HEK293 (cell line): ENCODE results near the gene TRMT1L.

Experiments used
- CTCF ChIA-PET: fragments of 350-600 bp; formaldehyde crosslinking; extraction: SDS; loops from one replicate; lab custom pipeline; 2021; ENCODE audit warnings: antibody characterized with exemption; lab: Yijun Ruan, JAX
- POLR2A ChIA-PET: fragments of 300-600 bp; formaldehyde crosslinking; extraction: SDS; loops from one replicate; lab custom pipeline; 2020; ENCODE audit warnings: antibody characterized with exemption, inconsistent platforms; lab: Yijun Ruan, JAX
- H3K27ac ChIP-seq: fragments of 200-500 bp; sonication (Bioruptor generic); 2 replicates; pipeline ENCODE4 v1.5.1; 2014; ENCODE audit warnings: low read depth, low read length, control low read depth, inconsistent platforms; ENCODE audit errors: extremely low read depth
- H3K36me3 ChIP-seq, 2 experiments: fragments of 200-500 bp in 1 of 2; sonication (Bioruptor generic) in 1 of 2; 1 replicate in 1 of 2; 2 replicates in 1 of 2; pipeline ENCODE4 v1.5.1; 2014 to 2017; ENCODE audit warnings: inconsistent platforms in 2 of 2, low read length in 2 of 2; ENCODE audit not compliant: control insufficient read depth in 2 of 2, insufficient read depth in 1 of 2
- H3K4me1 ChIP-seq: fragments of 200-500 bp; sonication (Bioruptor generic); 2 replicates; pipeline ENCODE4 v1.5.1; 2014; ENCODE audit warnings: mild to moderate bottlenecking, low read length, inconsistent platforms; ENCODE audit not compliant: control insufficient read depth, insufficient read depth
- H3K4me3 ChIP-seq: 2 replicates; pipeline ENCODE4 v1.5.1; 2011; ENCODE audit warnings: low read depth, mild to moderate bottlenecking, control low read depth, low read length, moderate library complexity
- H3K9me3 ChIP-seq: fragments of 200-500 bp; sonication (Bioruptor generic); 2 replicates; pipeline ENCODE4 v1.5.1; 2014; ENCODE audit warnings: low read depth, low read length, inconsistent platforms; ENCODE audit not compliant: control insufficient read depth, insufficient read depth
- FEZF1 ChIP-seq: fragments of 450-650 bp; formaldehyde crosslinking; IDR thresholded peaks from 2 replicates; pipeline ENCODE4 v1.5.1; 2016; ENCODE audit warnings: missing biosample characterization, missing genetic modification characterization
- GLIS1 ChIP-seq: fragments of 450-650 bp; formaldehyde crosslinking; IDR thresholded peaks from 2 replicates; pipeline ENCODE4 v1.5.1; 2016; ENCODE audit warnings: missing biosample characterization, missing genetic modification characterization
- MYNN ChIP-seq: fragments of 450-650 bp; formaldehyde crosslinking; IDR thresholded peaks from 2 replicates; pipeline ENCODE4 v1.5.1; 2016; ENCODE audit warnings: missing biosample characterization, missing genetic modification characterization, borderline replicate concordance
- PRDM1 ChIP-seq: fragments of 450-650 bp; formaldehyde crosslinking; IDR thresholded peaks from 2 replicates; pipeline ENCODE4; 2016; ENCODE audit warnings: missing biosample characterization, missing genetic modification characterization
- RBAK ChIP-seq: fragments of 450-650 bp; formaldehyde crosslinking; IDR thresholded peaks from 2 replicates; pipeline ENCODE4 v1.5.1; 2016; ENCODE audit warnings: missing biosample characterization, missing genetic modification characterization
- YY1 ChIP-seq: fragments of 450-650 bp; formaldehyde crosslinking; IDR thresholded peaks from 2 replicates; pipeline ENCODE4 v1.5.1; 2018; ENCODE audit warnings: missing biosample characterization, missing genetic modification characterization
- ZBTB8A ChIP-seq: fragments of 450-650 bp; formaldehyde crosslinking; IDR thresholded peaks from 2 replicates; pipeline ENCODE4 v1.5.1; 2016; ENCODE audit warnings: missing biosample characterization, missing genetic modification characterization
- ZEB2 ChIP-seq: fragments of 450-650 bp; formaldehyde crosslinking; IDR thresholded peaks from 2 replicates; pipeline ENCODE4 v1.5.1; 2016; ENCODE audit warnings: missing biosample characterization, missing genetic modification characterization
- ZFP37 ChIP-seq: fragments of 450-650 bp; formaldehyde crosslinking; IDR thresholded peaks from 2 replicates; pipeline ENCODE4 v1.5.1; 2016; ENCODE audit warnings: missing biosample characterization, missing genetic modification characterization
- ZNF223 ChIP-seq: fragments of 450-650 bp; formaldehyde crosslinking; IDR thresholded peaks from 2 replicates; pipeline ENCODE4 v1.5.1; 2016; ENCODE audit warnings: missing biosample characterization, missing genetic modification characterization
- ZNF24 ChIP-seq: fragments of 450-650 bp; formaldehyde crosslinking; IDR thresholded peaks from 2 replicates; pipeline ENCODE4 v1.5.1; 2016; ENCODE audit warnings: missing biosample characterization, missing genetic modification characterization
- ZNF426 ChIP-seq: fragments of 450-650 bp; formaldehyde crosslinking; IDR thresholded peaks from 2 replicates; pipeline ENCODE4 v1.5.1; 2017; ENCODE audit warnings: missing biosample characterization, missing genetic modification characterization, mild to moderate bottlenecking, inconsistent platforms, moderate library complexity
- ZNF571 ChIP-seq: fragments of 450-650 bp; formaldehyde crosslinking; IDR thresholded peaks from 2 replicates; pipeline ENCODE4 v1.5.0; 2017; ENCODE audit warnings: missing biosample characterization, missing genetic modification characterization
- ZNF654 ChIP-seq: fragments of 450-650 bp; formaldehyde crosslinking; IDR thresholded peaks from 2 replicates; pipeline ENCODE4 v1.5.1; 2016; ENCODE audit warnings: low read depth, missing biosample characterization, missing genetic modification characterization
- ZNF776 ChIP-seq: fragments of 450-650 bp; formaldehyde crosslinking; IDR thresholded peaks from 2 replicates; pipeline ENCODE4 v1.5.0; 2017; ENCODE audit warnings: missing biosample characterization, missing genetic modification characterization, borderline replicate concordance
- ZNF843 ChIP-seq: fragments of 450-650 bp; formaldehyde crosslinking; IDR thresholded peaks from 2 replicates; pipeline ENCODE4 v1.5.1; 2016; ENCODE audit warnings: missing biosample characterization, missing genetic modification characterization
- ZXDB ChIP-seq: fragments of 450-650 bp; formaldehyde crosslinking; IDR thresholded peaks from 2 replicates; pipeline ENCODE4 v1.5.1; 2016; ENCODE audit warnings: missing biosample characterization, missing genetic modification characterization
- TF ChIP-seq, protein P1 (sequence below): fragments of 450-650 bp; formaldehyde crosslinking; IDR thresholded peaks from 2 replicates; pipeline ENCODE4 v1.5.1; 2016; ENCODE audit warnings: missing biosample characterization, missing genetic modification characterization
- TF ChIP-seq, protein P2 (sequence below): fragments of 450-650 bp; formaldehyde crosslinking; IDR thresholded peaks from 2 replicates; pipeline ENCODE4 v1.5.1; 2016; ENCODE audit warnings: missing biosample characterization, missing genetic modification characterization, low read depth
- TF ChIP-seq, protein P3 (sequence below): fragments of 450-650 bp; formaldehyde crosslinking; IDR thresholded peaks from 2 replicates; pipeline ENCODE4 v1.5.1; 2016; ENCODE audit warnings: missing biosample characterization, missing genetic modification characterization
- TF ChIP-seq, protein P4 (sequence below): fragments of 450-650 bp; formaldehyde crosslinking; IDR thresholded peaks from 2 replicates; pipeline ENCODE4 v1.5.1; 2016; ENCODE audit warnings: missing biosample characterization, missing genetic modification characterization, borderline replicate concordance

TRMT1L gene

DNA sequence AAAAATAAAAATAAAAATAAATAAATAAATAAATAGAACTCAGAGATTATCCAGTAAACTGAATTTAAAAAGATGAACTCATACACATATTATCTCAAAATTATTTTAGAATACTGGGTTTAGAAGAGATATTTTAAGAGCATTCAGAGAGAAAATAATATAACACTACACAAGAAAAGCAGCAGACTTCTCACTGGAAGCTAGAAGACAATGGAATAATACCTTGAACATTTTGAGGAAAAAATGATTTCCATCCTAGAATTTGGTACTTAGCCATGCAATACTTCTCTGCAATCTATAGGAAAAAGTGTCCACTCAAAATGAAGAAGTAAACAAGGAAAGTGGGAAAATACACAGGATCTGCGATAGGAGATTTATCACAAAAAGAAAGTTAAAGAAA is 24.2 kb downstream of the TRMT1L start:
- POLR2A ChIA-PET: no interaction called here
- no peaks in the 10 kb centered on the region for H3K9me3 ChIP-seq
- no peak for TF ChIP-seq ZEB2
- no peak for TF ChIP-seq ZNF571
- TF ChIP-seq ZFP37 (tag by site-specific recombination): no peak
- TF ChIP-seq, protein P1, sequence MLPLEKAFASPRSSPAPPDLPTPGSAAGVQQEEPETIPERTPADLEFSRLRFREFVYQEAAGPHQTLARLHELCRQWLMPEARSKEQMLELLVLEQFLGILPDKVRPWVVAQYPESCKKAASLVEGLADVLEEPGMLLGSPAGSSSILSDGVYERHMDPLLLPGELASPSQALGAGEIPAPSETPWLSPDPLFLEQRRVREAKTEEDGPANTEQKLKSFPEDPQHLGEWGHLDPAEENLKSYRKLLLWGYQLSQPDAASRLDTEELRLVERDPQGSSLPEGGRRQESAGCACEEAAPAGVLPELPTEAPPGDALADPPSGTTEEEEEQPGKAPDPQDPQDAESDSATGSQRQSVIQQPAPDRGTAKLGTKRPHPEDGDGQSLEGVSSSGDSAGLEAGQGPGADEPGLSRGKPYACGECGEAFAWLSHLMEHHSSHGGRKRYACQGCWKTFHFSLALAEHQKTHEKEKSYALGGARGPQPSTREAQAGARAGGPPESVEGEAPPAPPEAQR: no peak
- no peak for TF ChIP-seq RBAK (tag by site-specific recombination)
- TF ChIP-seq, all 188 proteins: peak for 0
- CTCF ChIA-PET: no interaction called here
- no peak overlapping the region for H3K27ac ChIP-seq
- no peaks in the 10 kb centered on the region for H3K4me1 ChIP-seq
- H3K4me3 ChIP-seq: no peak overlapping the region
- peaks cover 26 to 64% of the 10 kb centered on the region in 2 experiments for H3K36me3 ChIP-seq

DNA sequence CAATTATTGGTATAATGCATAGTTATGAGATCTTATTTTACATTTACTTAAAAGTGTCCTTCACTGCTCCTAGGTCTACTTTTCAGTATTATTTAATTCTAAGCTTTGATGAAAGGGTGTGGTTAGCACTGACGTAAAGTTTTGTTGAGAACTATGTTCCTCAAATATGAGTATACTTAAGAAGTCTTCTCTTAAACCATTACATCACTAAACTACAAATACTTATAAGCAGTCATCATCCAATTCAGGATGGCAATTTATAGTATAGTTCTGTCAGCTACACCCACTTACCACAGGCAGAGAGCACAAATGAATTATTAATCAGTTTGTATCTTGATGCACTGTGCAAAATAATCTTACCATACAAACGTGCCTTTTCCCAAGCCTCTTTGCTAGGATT is 27.0 kb downstream of the TRMT1L start:
- H3K9me3 ChIP-seq: no peaks in the 10 kb centered on the region
- ChIA-PET CTCF (interaction anchor here (0.6 kb wide), 1 partner anchor 127 kb away, joined by 3 read pairs; no protein-coding TSS in a partner anchor), POLR2A (no interaction called here)
- no peak overlapping the region for H3K4me3 ChIP-seq
- H3K27ac ChIP-seq: no peak overlapping the region
- no peaks in the 10 kb centered on the region for H3K4me1 ChIP-seq
- H3K36me3 ChIP-seq: peaks cover 47 to 67% of the 10 kb centered on the region in 2 experiments
- TF ChIP-seq YY1 (no peak), MYNN (no peak), ZNF223 (tag by site-specific recombination) (no peak)
- TF ChIP-seq, protein P2, sequence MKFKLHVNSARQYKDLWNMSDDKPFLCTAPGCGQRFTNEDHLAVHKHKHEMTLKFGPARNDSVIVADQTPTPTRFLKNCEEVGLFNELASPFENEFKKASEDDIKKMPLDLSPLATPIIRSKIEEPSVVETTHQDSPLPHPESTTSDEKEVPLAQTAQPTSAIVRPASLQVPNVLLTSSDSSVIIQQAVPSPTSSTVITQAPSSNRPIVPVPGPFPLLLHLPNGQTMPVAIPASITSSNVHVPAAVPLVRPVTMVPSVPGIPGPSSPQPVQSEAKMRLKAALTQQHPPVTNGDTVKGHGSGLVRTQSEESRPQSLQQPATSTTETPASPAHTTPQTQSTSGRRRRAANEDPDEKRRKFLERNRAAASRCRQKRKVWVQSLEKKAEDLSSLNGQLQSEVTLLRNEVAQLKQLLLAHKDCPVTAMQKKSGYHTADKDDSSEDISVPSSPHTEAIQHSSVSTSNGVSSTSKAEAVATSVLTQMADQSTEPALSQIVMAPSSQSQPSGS (tag by site-specific recombination): peak; percentile 35; the same call in 1 of the 2 replicates

DNA sequence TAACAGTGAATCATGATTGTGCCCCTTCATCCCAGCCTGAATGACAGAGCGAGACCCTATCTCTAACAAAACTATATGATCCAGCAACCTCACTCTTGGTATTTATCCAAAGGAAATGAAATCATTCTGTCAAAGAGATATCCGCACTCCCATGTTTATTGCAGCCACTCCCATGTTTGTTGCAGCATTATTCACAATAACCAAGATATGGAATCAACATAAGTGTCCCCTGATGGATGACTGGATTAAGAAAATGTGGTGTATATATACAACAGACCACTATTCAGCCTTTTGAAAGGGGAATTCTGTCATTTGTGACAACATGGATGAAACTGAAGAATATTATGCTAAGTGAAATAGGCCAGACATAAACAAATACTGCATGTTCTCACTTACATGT is 44.4 kb downstream of the TRMT1L start:
- Histone ChIP-seq H3K4me3 (no peak overlapping the region), H3K36me3 (peaks cover 0 to 2% of the 10 kb centered on the region in 2 experiments; a peak in 1 of 3 replicates), H3K27ac (no peak overlapping the region), H3K9me3 (no peaks in the 10 kb centered on the region), H3K4me1 (no peaks in the 10 kb centered on the region)
- ChIA-PET POLR2A (no interaction called here), CTCF (no interaction called here)
- TF ChIP-seq ZNF843 (tag by site-specific recombination): no peak
- no peak for TF ChIP-seq ZNF776
- no peak for TF ChIP-seq GLIS1 (tag by site-specific recombination)
- TF ChIP-seq ZNF654 (tag by site-specific recombination): no peak
- no peak for TF ChIP-seq PRDM1
- no peak for TF ChIP-seq ZNF24 (tag by site-specific recombination)
- TF ChIP-seq, protein P3, sequence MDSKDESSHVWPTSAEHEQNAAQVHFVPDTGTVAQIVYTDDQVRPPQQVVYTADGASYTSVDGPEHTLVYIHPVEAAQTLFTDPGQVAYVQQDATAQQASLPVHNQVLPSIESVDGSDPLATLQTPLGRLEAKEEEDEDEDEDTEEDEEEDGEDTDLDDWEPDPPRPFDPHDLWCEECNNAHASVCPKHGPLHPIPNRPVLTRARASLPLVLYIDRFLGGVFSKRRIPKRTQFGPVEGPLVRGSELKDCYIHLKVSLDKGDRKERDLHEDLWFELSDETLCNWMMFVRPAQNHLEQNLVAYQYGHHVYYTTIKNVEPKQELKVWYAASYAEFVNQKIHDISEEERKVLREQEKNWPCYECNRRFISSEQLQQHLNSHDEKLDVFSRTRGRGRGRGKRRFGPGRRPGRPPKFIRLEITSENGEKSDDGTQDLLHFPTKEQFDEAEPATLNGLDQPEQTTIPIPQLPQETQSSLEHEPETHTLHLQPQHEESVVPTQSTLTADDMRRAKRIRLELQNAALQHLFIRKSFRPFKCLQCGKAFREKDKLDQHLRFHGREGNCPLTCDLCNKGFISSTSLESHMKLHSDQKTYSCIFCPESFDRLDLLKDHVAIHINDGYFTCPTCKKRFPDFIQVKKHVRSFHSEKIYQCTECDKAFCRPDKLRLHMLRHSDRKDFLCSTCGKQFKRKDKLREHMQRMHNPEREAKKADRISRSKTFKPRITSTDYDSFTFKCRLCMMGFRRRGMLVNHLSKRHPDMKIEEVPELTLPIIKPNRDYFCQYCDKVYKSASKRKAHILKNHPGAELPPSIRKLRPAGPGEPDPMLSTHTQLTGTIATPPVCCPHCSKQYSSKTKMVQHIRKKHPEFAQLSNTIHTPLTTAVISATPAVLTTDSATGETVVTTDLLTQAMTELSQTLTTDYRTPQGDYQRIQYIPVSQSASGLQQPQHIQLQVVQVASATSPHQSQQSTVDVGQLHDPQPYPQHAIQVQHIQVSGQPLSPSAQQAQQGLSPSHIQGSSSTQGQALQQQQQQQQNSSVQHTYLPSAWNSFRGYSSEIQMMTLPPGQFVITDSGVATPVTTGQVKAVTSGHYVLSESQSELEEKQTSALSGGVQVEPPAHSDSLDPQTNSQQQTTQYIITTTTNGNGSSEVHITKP (tag by site-specific recombination): no peak
- TF ChIP-seq ZXDB: no peak
- TF ChIP-seq ZBTB8A: no peak
- no peak for TF ChIP-seq FEZF1
- TF ChIP-seq, protein P4, sequence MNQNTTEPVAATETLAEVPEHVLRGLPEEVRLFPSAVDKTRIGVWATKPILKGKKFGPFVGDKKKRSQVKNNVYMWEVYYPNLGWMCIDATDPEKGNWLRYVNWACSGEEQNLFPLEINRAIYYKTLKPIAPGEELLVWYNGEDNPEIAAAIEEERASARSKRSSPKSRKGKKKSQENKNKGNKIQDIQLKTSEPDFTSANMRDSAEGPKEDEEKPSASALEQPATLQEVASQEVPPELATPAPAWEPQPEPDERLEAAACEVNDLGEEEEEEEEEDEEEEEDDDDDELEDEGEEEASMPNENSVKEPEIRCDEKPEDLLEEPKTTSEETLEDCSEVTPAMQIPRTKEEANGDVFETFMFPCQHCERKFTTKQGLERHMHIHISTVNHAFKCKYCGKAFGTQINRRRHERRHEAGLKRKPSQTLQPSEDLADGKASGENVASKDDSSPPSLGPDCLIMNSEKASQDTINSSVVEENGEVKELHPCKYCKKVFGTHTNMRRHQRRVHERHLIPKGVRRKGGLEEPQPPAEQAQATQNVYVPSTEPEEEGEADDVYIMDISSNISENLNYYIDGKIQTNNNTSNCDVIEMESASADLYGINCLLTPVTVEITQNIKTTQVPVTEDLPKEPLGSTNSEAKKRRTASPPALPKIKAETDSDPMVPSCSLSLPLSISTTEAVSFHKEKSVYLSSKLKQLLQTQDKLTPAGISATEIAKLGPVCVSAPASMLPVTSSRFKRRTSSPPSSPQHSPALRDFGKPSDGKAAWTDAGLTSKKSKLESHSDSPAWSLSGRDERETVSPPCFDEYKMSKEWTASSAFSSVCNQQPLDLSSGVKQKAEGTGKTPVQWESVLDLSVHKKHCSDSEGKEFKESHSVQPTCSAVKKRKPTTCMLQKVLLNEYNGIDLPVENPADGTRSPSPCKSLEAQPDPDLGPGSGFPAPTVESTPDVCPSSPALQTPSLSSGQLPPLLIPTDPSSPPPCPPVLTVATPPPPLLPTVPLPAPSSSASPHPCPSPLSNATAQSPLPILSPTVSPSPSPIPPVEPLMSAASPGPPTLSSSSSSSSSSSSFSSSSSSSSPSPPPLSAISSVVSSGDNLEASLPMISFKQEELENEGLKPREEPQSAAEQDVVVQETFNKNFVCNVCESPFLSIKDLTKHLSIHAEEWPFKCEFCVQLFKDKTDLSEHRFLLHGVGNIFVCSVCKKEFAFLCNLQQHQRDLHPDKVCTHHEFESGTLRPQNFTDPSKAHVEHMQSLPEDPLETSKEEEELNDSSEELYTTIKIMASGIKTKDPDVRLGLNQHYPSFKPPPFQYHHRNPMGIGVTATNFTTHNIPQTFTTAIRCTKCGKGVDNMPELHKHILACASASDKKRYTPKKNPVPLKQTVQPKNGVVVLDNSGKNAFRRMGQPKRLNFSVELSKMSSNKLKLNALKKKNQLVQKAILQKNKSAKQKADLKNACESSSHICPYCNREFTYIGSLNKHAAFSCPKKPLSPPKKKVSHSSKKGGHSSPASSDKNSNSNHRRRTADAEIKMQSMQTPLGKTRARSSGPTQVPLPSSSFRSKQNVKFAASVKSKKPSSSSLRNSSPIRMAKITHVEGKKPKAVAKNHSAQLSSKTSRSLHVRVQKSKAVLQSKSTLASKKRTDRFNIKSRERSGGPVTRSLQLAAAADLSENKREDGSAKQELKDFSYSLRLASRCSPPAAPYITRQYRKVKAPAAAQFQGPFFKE: no peak
- no peak for TF ChIP-seq ZNF426 (tag by site-specific recombination)
